MM.1S (cell line): ENCODE measurements around the gene UTS2B.

Experiments
- CTCF ChIP-seq: fragments of 300-600 bp; sonication (generic); IDR thresholded peaks from 2 replicates; pipeline ENCODE4 v1.5.1; 2016; ENCODE audit warnings: antibody characterized with exemption, low read length, mixed read lengths
- EZH2 ChIP-seq: fragments of 300-600 bp; sonication (generic); optimal IDR thresholded peaks from 2 replicates; pipeline ENCODE3; 2017; ENCODE audit warnings: low read depth, mild to moderate bottlenecking, antibody characterized with exemption, low read length, mixed read lengths
- EZH2phosphoT487 ChIP-seq: fragments of 300-600 bp; sonication (generic); IDR thresholded peaks from 2 replicates; pipeline ENCODE4 v1.6.1; 2018; ENCODE audit warnings: antibody characterized with exemption, low read length

GRCh38 chr3:191336833-191337232 lies 6.5 kb upstream of the UTS2B start:
- no peak for TF ChIP-seq CTCF
- no peak for TF ChIP-seq EZH2phosphoT487
- TF ChIP-seq EZH2 = no peak
